SKM-1 treated with dmso at 0.1 percent for 144 hours (cell line): Measurements from ENCODE around the gene TRPV4.
"Not testable (repeated sequence)": the region's sequence is repeated elsewhere in the genome, so short reads cannot be mapped to it uniquely, and the experiment has no call there.

Experiments
- DNase-seq: peaks from one replicate; lab custom pipeline; 2025; ENCODE audit not compliant: unreplicated experiment; lab: John Stamatoyannopoulos, UW

TRPV4 gene

DNA sequence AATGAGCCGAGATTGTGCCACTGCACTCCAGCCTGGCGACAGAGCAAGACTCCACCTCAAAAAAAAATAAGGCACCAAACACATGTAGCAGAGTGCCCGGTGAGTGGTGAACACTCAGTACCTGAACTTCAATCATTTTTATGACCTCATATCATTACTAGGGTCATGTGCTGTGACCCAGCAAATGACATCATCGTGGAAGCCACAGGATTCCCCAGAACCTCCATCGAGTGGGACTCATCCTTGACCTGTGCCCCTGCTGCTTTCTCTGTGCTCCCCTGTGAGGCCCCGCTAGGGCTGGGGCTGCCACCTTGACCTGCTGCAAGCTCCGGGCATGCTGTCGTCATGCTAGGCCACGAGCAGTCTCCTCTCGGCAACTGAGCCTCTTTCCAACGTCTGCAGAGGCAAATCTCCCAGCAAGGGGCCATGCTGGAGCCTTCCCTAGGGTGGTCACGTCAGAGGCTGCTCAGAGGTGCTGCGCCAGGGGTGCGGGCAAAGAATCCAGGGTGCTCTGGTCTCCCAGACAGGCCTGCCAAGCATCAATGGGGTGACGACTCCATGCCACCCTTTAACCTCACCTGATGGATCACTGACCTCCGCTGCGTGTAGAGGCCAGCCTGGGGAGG lies 28.6 kb upstream of the TRPV4 start:
- no peak for DNase-seq

DNA sequence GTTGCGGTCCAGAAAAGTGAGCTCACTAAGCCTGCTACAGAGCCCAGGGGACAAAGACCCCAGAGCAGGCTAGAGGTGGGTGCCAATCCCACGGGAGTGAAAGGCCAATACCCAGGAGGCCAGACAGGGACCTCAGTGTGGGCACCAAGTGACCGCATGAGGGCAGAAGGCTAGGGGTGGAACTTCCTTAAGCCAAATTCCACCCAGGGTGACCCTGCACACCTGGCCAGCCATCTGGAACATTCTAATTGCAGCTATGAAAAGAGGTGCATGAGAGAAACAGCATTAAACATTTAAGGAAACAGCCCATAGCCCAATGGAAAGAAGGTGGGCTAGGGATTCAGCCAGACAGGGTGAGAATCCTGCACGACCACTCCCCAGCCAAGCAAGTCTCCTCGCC lies 27.8 kb upstream of the TRPV4 start:
- no peak for DNase-seq

DNA sequence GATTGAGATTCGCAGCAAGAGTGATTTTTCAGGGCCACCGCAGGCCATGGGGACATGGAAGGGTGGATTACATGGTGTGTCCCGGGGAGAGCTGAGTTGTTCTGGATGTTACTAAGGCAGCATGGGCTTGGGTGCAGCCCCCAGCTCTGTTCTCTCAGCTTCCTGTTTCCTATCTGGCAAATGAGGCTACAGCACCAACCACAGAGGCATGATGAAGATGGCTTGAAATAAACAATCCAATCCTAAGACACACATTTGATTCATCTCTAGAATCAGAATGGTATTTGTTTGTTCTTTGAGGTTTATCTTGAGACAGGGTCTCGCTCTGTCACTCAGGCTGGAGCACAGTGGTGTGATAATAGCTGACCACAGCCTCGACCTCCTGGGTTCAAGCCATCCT lies 25.6 kb upstream of the TRPV4 start:
- DNase-seq: no peak

DNA sequence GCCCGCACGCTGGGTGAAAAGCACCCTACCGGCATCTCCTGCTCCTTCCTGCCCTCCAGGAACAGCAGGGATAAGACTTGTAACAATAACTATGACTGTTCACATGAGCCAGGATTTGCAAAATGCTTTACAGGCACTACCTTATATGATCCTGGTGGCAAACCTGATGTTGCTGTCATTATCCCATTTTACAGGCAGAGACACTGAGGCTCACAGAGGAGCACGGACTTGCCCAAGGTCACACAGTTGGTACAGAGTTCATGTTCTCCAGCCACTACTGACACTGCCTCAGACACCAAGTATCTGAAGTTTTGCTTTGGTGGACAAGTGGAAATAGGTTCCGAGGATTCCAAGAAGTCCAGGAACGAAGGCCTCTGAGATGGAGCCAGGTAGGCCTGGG lies 24.5 kb upstream of the TRPV4 start:
- no peak for DNase-seq

DNA sequence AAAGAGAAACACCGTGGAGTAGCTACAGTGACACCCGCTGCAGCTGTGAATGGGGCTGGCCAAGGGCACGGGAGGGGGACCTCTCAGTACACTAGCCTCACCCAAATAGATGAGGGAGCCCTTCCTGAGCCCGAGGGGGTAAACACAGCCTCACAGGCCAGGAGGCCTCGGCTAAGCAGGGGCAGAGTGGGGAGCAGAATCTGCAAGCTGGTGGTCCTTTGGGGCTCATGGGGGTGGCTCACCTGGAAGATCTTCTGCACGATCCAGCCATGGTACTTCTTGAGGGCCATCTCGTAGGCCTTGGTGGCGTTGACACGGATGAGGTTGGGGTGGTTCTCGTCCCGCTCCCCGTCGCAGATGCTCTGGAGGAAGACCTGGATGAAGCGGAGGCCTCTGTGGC lies 22.2 kb upstream of the TRPV4 start:
- no peak for DNase-seq

DNA sequence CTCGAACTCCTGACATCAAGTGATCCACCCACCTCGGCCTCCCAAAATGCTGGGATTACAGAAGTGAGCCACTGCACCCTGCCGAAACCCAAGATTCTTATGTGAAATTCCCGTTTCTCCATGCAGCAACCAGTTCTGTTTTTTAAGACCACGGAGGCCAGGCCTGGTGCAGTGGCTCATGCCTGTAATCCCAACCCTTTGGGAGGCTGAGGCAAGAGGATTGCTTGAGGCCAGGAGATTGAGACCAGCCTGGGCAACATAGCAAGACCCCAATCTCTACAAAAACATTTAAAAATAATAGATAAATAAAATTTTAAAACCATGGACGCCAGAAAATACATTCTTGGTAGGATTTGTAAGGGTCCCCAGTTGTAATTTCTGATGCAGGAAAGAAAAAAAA lies 17.3 kb upstream of the TRPV4 start:
- not testable (repeated sequence) for DNase-seq

DNA sequence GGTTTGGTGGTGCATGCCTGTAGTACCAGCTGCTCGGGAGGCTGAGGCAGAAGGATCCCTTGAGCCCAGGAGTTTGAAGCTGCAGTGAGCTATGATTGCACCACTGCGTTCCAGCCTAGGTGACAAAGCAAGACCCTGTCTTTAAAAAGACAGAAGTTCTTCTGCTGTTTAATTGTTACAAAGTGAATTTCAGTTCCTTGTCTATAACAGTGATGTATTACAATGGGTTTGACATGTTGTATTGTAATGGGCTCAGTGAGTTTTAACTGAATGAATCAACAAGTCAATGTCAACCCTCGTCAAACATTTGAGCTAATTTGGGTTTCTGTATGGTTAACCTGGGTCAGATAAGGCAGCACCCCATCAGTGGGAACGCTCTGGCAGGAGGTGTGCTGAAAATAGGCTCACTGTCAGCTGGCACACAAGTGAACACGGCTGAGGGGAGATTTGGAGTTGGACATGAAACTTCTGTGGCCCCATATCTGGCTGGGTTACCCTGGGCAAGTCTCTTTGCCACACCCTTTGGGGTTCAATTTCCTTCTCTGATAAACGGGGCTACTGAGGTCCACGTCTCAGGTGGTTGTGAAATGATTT lies 14.0 kb upstream of the TRPV4 start:
- no peak for DNase-seq

DNA sequence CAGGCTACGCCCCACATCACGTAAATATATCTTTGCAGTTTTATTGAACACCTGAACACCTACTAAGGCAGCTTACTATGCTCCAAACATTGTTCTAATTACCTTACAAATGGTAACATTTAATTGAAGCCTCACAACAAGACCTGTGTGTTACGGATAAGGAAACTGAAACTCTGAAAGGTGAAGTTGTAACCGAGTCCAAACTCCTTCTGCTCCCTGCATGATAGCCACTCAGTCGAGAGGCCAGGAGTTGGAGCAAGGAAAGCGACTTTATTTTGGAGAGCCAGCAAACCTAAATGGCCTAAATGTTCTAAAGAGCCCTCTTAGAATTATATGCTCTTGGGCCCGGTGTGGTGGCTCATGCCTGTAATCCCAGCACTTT lies 12.6 kb upstream of the TRPV4 start:
- DNase-seq: no peak

DNA sequence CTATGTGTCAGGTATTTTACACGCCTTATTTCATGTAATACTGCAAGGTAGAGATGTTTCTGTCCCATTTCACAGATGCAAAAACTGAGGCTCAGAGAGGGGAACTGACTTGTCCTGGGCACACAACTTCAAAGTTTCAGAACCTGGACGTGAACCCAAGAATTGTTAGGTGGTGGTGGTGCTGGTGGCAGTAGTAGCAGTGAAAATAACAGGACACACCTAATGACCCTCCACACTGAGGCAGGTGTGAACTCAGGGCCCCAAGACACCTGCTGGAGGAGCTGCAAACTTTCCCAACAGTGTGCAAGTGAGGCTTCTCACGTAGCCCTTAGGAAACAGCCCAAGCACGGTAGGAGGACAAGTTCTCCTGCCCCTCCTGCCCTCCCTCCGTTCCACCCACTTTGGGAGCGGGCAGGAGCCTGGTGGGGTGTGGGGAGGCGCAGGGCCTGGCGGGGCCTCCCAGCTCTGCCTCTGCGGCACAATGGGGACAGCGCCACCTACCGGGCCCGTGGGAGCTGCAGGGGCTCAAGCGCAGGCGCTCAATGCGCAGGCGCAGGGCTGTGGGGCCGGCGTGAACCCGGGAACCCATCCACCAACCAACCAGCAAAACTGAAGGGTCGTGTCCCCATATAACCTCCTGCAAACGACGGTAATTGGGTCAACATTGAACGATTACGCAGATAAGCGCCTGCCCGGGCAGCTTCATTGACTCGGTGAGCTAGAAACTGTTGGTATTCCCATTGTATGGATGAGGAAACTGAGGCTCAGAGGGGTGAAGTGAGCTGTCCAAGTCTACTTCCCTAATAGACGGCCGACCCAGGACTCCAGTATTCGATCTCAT lies 12.0 kb upstream of the TRPV4 start:
- DNase-seq: peak; percentile 48

DNA sequence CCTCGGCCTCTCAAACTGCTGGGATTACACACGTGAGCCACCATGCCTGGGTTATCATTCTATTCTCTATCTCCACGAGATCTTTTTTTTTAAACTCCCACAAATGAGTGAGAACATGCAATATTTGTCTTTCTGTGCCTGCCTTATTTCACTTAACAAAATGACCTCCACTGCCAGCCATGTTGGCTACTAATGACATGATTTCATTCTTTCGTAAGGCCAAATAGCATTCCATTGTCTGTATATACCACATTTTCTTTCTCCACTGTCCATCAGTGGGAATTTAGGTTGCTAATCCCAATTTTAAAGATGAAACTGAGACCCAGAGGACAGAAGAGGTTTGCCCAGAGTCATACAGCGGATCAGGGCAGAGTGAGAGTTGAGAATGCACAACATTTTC lies 10.9 kb upstream of the TRPV4 start:
- DNase-seq: no peak

DNA sequence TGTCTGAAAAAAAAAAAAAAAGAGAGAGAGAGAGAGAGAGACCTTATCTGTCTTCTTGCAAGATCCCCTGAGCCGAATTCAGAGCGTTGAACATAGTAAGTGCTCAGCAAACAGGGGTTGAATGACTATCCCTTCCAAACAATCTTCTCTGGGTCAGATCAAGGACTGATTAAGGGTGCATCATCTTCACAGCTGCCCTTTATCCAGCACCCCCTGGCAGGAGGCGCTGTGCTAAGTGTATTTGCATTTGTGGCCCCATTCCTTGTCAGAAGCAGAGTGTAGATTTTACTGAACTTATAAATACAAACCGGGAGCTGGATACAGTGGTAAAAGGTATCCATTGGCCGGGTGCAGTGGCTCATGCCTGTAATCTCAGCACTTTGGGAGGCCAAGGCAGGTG lies 8.8 kb upstream of the TRPV4 start:
- DNase-seq: no peak

DNA sequence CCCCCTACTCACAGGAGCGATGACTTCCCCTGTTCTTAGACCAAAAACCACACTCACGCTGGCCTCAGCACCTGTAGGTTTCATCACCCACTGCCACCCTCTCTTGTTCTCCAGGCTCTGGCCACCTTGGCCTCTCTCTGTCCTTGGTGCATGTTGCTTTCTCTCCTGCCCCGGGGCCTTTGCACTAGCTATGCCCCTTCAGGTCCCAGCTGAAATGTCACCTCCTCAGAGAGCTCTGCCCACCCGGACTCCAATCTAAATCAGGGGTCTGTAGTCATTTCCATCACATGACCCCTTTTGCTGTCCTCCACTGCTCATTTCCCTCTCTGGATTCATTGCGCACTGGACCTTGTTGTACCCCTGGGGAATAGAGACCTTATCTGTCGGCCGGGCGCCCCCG lies 8.2 kb upstream of the TRPV4 start:
- DNase-seq: no peak

DNA sequence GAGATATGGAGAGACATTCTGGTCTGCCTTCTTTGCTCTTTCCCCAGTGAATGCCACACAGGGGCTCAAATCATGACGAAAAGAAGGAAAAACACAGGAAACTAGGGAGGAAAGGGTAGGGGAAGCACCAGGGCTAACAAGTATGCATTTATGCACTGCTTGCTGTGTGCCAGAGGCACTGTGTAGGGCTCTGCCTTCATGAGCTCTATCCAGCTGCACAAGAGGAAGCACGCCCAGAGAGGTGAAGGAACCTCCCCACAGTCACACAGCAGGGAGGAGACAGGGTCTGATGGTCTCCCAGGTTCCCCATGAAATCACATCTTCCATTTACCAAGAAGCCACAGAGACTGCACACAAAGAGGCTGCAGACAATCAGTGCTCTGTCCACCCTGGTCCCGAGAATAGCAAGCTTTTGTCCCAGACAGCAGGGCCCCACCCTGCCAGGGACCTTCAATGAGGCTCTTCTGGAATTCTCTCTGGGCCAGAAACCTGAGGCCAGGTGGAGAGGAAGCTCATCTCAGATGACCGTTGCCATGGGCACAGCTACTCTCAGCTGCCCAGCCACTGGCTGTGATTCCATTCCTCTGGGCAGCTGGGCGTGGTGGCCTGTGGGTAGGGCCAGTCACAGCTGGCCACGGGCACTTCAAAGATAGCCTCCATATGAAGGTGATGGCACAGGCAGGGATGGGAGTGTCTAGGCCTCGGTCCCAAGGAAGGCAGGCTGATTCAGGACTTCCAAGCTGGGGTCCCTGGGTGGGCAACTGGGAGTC lies 7.3 kb upstream of the TRPV4 start:
- DNase-seq: no peak

DNA sequence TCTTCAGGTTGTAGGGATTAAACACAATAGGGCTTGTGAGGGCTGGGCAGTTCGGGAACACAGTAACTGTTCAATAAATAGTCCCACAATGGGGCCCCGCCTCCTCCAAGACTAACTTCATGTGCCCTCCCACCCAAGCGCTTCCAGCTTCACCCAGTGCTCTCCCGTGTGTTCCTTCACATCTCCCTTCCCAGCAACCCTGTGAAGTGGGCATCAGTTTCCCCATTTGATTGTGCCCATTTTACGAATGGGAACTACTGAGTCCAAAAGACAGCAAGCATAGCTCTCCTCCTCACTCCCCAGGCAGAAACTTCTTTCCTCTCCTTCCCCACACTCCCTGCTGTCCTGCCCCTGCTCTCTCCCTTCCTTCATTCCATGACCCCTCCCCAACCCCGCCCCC lies 6.2 kb upstream of the TRPV4 start:
- no peak for DNase-seq

DNA sequence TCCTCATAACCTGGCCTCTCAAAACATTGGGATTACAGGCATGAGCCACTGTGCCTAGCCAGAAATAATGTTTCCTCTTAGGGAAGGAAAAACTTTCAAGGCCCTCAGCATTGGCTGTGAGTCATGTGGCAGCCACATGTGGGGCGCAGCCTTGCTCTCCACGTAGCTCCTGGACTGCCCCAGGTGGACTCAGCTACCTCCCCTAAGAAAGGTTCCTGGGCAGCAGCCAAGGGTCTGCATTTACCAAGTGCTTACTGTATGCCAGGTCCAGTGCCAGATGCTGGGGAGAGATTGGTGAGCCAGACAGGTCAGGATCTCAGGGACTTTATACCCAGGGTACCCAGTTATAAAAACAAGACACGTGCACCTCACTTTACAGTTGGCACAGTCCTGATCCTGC lies 3.7 kb upstream of the TRPV4 start:
- no peak for DNase-seq

DNA sequence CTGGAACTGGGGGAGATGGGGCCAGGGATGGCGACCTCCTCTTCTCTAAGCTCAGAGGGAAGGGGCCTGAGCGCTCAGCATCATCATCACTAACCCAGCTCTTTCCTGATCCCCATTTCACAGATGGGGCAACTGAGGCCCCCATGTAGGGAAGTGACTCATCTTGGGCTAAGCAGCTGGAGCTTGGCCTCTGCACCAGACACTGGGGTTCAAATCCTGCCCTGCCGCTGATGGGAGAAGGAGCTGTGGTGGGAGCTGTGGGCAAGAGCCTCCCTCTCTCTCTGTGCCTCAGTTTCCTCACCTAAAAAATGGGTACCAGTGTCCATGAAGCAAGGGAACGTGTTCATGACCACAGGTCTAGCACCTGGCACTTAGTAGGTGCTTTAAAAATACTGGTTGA lies 2.6 kb upstream of the TRPV4 start:
- no peak for DNase-seq

DNA sequence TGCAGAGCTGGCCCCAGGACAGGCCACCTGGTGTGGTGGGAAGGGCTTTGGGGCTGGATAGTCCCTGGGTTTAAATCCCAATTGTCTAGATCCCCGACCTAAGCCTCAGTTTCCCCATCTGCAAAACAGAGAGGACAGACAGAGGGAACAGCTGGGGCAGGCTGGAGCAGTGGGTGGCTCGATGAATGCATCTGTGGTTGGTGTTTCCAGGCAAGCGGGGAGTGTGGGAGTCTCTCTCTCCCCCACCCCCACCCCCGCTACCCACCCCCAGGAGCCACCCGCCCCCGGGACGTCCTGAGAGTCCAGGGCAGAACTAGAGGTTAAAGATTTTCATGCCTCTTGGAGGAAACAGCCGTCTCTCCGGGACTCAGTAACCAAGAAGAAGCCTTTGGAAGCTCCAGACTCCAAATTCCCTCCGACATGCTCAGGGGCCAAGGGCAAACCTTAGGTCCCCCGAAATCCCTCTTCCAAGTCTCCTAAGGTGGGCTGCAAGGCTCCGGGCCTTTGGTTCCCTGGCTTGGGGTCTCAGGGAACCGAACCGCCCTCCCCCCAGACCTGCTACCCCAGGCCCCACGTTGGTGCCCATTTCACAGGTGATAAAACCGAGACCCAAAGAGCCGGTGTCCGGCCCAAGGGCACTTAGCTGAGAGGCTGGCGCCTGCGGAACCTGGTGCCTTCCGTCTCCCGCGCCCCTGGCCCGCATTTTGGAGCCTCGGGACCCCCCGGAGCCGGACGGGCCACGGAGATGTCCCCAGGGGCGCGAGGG lies 474 bp downstream of the TRPV4 start:
- DNase-seq: no peak

DNA sequence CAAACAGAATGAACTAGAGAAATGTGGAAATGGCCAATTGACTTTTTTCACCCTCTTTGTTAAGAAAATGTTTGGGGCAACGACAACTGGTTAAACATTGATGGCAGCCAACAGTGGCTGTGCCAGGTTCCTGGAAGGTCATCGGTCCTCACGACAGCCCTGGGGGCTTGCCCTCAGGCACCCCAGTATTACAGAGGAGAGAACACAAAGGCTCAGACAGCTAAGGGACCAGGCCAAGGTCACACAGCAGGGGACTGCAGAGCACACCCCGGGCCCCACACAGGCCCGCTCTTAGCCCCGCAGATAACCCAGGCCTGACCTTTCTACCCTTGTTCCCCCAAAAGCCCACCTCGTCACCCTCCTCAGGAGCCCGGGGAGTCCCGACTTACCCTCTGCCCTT lies 1.3 kb downstream of the TRPV4 start:
- no peak for DNase-seq

DNA sequence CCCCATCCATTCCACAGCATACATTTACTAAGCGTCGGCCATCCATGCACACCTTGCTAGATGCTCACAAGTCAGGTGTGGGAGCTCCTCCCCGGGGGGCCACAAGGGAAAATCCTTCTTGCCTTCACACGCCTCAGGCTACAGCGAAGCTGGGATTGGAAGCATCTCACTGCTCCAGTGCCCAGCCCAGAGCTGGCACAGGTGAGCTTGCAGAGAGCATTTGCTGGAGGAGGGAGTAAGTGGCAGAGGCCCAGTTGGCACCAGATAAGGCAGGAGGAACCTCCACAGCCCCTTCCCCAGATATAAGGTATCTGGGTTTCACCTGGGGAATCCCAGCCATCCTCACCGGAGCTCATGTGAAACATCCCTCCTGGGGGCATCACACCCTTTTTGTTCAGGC lies 1.8 kb downstream of the TRPV4 start:
- no peak for DNase-seq

DNA sequence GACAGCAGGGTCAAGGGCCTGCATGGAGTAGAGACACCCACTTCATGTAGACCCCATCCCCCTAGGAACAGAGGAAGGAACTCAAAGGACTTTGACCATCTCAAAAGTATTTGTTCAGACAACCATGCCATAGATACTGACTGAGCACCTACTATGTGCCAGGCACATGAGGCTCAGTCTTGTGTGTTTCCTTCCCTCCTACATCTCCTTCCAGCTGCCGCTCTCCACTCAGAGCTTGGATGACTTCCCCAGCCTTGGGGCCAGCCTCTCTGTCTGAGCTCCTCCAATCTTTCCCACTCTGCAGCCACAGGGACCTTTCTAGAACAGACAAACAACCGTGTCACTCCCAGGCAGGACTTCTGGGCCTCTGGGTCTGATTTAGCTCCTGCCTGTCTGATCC lies 2.5 kb downstream of the TRPV4 start:
- DNase-seq: no peak

DNA sequence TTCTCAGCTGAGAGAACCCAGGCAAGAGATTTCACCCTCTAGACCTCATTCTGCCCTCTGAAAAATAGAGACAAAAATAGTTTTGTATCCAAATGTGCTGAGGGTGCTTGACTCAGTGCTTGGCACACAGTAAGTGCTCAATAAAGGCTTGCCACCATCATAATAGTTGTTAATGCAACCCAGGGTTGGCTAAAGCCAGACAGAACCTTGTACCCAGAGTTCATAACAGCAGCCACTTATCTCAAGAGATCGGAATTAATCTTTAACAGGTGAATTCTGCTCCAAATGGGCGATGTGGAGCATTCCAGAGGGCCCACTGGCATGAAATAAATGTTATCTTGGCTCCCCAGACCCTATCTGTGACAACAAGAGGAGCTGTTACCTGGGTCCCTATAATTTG lies 2.9 kb downstream of the TRPV4 start:
- no peak for DNase-seq
